ENCODE results near the gene PIWIL4.

GRCh38 chr11:94648789-94649188 lies 81.6 kb downstream of the PIWIL4 start:
- TF ChIP-seq NFRKB (IDR thresholded peaks at IDR 0.05) (no peak), ZNF384 (IDR thresholded peaks at IDR 0.05) (no peak)

Data from HEK293T (cell line).